Karpas-422 (cell line): Measurements from ENCODE around the gene ATP5F1E. TPM values are rescaled to one million over a fixed set of nuclear protein-coding genes. Genes with fewer than 3 reads are reported as not detected.

Source experiments
- DNase-seq: peaks from one replicate; pipeline ENCODE4 v3.0.0-alpha.2; 2015
- H2AFZ ChIP-seq: fragments of 200-600 bp; sonication (generic); 2 replicates; pipeline ENCODE4 v1.6.1; 2014; ENCODE audit warnings: antibody characterized with exemption, low read length, mixed read lengths
- H3K27ac ChIP-seq: fragments of 200-600 bp; sonication (generic); 2 replicates; pipeline ENCODE4 v1.5.1; 2014; ENCODE audit warnings: mild to moderate bottlenecking, low read length, moderate library complexity
- H3K27me3 ChIP-seq: fragments of 200-600 bp; sonication (generic); 2 replicates; pipeline ENCODE4 v1.6.1; 2014; ENCODE audit warnings: low read length, mixed read lengths
- H3K36me3 ChIP-seq: fragments of 200-600 bp; sonication (generic); 2 replicates; pipeline ENCODE4 v1.6.1; 2014; ENCODE audit warnings: low read length, mixed read lengths; ENCODE audit not compliant: insufficient read depth
- H3K4me1 ChIP-seq: fragments of 200-600 bp; sonication (generic); 2 replicates; pipeline ENCODE4 v1.6.1; 2014; ENCODE audit warnings: mild to moderate bottlenecking, low read length, mixed read lengths
- H3K4me2 ChIP-seq: fragments of 200-600 bp; sonication (generic); 2 replicates; pipeline ENCODE4 v1.6.1; 2014; ENCODE audit warnings: low read length, low read depth, mild to moderate bottlenecking; ENCODE audit not compliant: poor library complexity, severe bottlenecking
- H3K4me3 ChIP-seq: fragments of 200-600 bp; sonication (generic); 2 replicates; pipeline ENCODE4 v1.5.1; 2014; ENCODE audit warnings: mild to moderate bottlenecking, antibody characterized with exemption, low read length, mixed read lengths
- H3K79me2 ChIP-seq: fragments of 200-600 bp; sonication (generic); 2 replicates; pipeline ENCODE4 v1.6.1; 2014; ENCODE audit warnings: mild to moderate bottlenecking, low read length, mixed read lengths
- H3K9ac ChIP-seq: fragments of 200-600 bp; sonication (generic); 2 replicates; pipeline ENCODE4 v1.6.0; 2014; ENCODE audit warnings: low read length
- H3K9me2 ChIP-seq: fragments of 200-600 bp; sonication (generic), shearing (Covaris generic); replicated peaks from 2 replicates; pipeline ENCODE4 v1.6.0; 2014; ENCODE audit warnings: mild to moderate bottlenecking, low read length, moderate library complexity; ENCODE audit not compliant: insufficient read depth
- H3K9me3 ChIP-seq: fragments of 300-700, 200-600 bp; sonication (generic); 2 replicates; pipeline ENCODE4 v1.6.1; 2014; ENCODE audit warnings: low read length, mixed read lengths
- H4K20me1 ChIP-seq: fragments of 200-600 bp; sonication (generic); 2 replicates; pipeline ENCODE4 v1.6.1; 2014; ENCODE audit warnings: mild to moderate bottlenecking, antibody characterized with exemption, low read length, low read depth; ENCODE audit not compliant: insufficient read depth
- total RNA-seq: library from RNA; depleted of rRNA; stranded (reverse); fragments of >200 nt; shearing (Covaris generic); gene quantifications from 2 replicates; pipeline ENCODE4 v1.2.3, GENCODE V29; 2014; ENCODE audit warnings: low replicate concordance

Gene ATP5F1E
- total RNA-seq, 1 experiment from 2014 or later: 78.9 TPM

DNA sequence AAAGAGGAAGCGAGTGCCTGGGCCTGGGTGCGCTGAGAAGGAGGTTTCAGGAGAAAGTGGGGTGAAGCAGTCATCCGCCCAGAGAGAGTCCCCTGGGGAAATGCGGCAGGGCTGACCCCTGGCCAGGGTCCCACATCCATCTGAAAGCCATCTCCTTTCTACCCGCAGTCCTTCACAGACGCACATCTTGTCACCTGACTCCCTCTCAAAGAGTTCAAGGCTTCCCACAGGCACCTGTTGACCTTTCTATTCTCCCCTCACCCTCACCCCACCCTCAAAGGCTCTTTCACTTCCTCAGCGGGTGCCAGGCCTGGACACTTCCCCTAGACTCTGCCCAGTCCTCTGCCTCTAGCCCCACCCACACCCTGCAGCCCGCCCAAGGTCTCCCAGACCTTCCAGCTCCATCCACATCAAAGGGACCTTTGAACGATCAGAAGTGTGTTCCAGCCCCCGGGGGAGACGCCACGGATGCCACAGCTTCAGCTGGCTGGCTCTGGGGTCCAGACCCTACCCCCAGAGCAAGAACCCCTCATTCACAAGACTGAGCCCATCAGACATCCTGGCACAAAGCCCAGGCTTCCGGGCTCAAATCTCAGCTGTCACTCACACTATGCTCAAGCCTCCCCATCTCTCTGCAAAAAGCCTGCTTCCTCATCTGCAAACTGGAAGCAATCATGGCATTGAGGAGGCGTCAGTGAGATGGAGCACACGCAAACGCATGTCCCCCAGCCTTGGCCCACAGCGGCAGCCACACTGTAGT is 27.2 kb downstream of the ATP5F1E start:
- Histone ChIP-seq H3K4me1 (peaks cover 42% of the 10 kb centered on the region), H3K4me2 (peak overlapping the region; percentile 99), H3K27me3 (no peaks in the 10 kb centered on the region), H3K79me2 (peaks cover 36% of the 10 kb centered on the region), H2AFZ (no peak overlapping the region), H3K27ac (peak overlapping the region; percentile 89), H3K9me2 (no peaks in the 10 kb centered on the region), H4K20me1 (peaks cover 28% of the 10 kb centered on the region), H3K36me3 (peaks cover 23% of the 10 kb centered on the region), H3K9me3 (no peaks in the 10 kb centered on the region), H3K4me3 (peak overlapping the region; percentile 97), H3K9ac (peak overlapping the region; percentile 99)
- peak; percentile 93 for DNase-seq

DNA sequence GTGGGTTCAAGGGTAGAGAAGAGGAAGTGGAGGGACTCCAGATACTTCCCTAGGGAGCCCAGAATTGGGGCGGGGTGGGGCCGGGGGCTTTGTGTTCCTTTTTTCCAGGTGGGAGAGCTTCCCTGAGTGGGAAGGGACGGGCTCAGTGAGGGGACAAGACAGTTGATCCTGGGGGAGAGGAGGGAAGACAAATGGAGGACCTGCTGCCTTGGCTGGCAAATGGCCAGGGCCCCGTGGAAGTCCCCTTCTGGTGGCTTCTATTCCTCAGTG is 27.7 kb downstream of the ATP5F1E start:
- DNase-seq: no peak
- peak overlapping the region; percentile 89 for H3K27ac ChIP-seq
- H3K9ac ChIP-seq: peak overlapping the region; percentile 99
- peaks cover 42% of the 10 kb centered on the region for H3K4me1 ChIP-seq
- H3K4me3 ChIP-seq: peak overlapping the region; percentile 97
- H4K20me1 ChIP-seq: peaks cover 28% of the 10 kb centered on the region
- no peak overlapping the region for H2AFZ ChIP-seq
- no peaks in the 10 kb centered on the region for H3K9me3 ChIP-seq
- H3K4me2 ChIP-seq: peak overlapping the region; percentile 99
- H3K36me3 ChIP-seq: peaks cover 24% of the 10 kb centered on the region
- H3K9me2 ChIP-seq: no peaks in the 10 kb centered on the region
- no peaks in the 10 kb centered on the region for H3K27me3 ChIP-seq
- peaks cover 36% of the 10 kb centered on the region for H3K79me2 ChIP-seq

DNA sequence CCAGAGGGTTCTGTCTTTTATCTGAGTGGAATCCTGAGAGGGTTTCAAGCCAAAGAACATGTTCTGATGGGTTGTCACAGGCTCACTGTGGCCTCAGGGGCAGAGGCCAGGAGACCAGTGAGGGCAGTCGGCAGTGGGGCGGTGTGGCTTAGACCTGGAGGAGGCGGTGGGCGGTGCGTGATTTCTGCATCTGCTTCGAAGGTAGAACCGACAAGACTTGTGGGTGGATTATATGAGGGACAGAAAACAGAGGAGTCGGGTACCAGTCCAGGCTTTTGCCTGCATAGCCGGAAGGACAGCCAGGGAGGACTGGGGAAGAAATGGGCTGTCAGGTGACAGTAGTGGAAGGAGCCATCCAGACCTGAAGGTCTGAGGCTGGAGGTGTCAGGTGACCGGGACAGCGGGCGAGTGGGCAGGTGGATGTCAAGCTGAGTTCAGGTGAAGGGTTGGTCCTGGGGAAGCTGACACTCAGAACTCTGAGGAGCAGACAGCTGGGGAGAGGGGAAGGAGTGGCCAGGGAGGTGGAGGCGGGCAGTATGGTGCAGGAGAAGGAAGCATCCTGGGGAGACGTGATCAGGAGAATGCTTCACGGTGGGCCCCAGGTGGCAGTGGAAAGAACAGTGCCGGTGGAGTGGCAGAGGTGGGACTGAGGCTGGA is 28.2 kb downstream of the ATP5F1E start:
- Histone ChIP-seq H3K27ac (peak overlapping the region; percentile 89), H3K4me3 (peak overlapping the region; percentile 97), H3K27me3 (no peaks in the 10 kb centered on the region), H2AFZ (no peak overlapping the region), H3K9me2 (no peaks in the 10 kb centered on the region), H3K36me3 (peaks cover 27% of the 10 kb centered on the region), H4K20me1 (peaks cover 28% of the 10 kb centered on the region), H3K9me3 (no peaks in the 10 kb centered on the region), H3K79me2 (peaks cover 36% of the 10 kb centered on the region), H3K9ac (peak overlapping the region; percentile 99), H3K4me2 (peak overlapping the region; percentile 99), H3K4me1 (peaks cover 40% of the 10 kb centered on the region)
- no peak for DNase-seq

DNA sequence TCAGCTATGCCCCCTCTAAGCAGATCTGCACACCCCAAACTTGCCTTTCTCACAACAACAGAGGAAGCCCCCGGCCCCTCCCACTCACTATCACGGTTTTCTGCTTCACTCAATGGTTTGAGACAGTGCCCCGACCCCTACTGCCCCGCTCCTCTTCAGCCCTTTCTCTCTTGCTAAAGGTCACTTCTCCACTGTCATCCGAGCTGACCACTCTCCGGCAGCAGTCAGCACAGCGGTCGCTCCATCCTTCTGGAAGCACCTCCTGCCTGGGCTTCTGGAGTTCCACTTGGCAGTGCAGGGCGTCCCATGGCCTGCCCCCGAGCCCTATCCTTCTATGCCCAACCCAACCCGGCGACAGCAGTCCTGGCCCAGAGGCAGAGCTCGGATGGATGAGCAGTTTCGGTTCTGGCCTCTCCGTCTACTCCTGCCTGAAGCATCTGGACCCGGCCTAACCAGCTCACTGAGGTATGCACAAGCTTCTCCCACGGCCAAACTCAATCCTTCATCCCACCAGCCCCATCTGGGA is 29.2 kb downstream of the ATP5F1E start:
- H3K9me2 ChIP-seq: no peaks in the 10 kb centered on the region
- peaks cover 28% of the 10 kb centered on the region for H4K20me1 ChIP-seq
- H3K9me3 ChIP-seq: no peaks in the 10 kb centered on the region
- no peak overlapping the region for H3K4me3 ChIP-seq
- H3K27ac ChIP-seq: peak overlapping the region; percentile 89
- no peak for DNase-seq
- peaks cover 36% of the 10 kb centered on the region for H3K79me2 ChIP-seq
- no peak overlapping the region for H2AFZ ChIP-seq
- no peak overlapping the region for H3K9ac ChIP-seq
- H3K36me3 ChIP-seq: peaks cover 31% of the 10 kb centered on the region
- peaks cover 30% of the 10 kb centered on the region for H3K4me1 ChIP-seq
- no peaks in the 10 kb centered on the region for H3K27me3 ChIP-seq
- H3K4me2 ChIP-seq: no peak overlapping the region

DNA sequence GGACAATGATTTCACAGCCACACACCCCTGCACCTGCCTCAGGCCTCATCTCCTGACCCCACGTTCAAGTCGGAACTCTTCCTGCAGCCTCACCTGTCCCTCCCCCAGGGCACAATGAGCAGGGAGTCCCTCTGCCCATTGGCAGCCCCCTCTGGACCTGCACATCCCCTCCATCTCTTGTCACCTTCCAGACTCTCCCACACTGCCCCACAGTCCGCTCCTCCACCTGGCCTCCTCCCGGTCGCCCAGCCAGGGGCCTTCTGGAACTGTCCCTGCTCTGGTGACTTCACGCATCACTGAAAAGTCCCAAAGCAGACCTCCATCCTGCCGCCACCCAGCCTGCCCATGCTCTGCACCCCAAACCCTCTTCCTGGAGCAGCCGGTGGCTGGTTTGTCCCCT is 29.7 kb downstream of the ATP5F1E start:
- Histone ChIP-seq H3K36me3 (peaks cover 36% of the 10 kb centered on the region), H2AFZ (no peak overlapping the region), H3K4me1 (peaks cover 25% of the 10 kb centered on the region), H3K4me3 (no peak overlapping the region), H3K9me3 (no peaks in the 10 kb centered on the region), H3K27ac (no peak overlapping the region), H3K27me3 (no peaks in the 10 kb centered on the region), H4K20me1 (peaks cover 28% of the 10 kb centered on the region), H3K4me2 (no peak overlapping the region), H3K9ac (no peak overlapping the region), H3K9me2 (no peaks in the 10 kb centered on the region), H3K79me2 (peaks cover 36% of the 10 kb centered on the region)
- DNase-seq: no peak

DNA sequence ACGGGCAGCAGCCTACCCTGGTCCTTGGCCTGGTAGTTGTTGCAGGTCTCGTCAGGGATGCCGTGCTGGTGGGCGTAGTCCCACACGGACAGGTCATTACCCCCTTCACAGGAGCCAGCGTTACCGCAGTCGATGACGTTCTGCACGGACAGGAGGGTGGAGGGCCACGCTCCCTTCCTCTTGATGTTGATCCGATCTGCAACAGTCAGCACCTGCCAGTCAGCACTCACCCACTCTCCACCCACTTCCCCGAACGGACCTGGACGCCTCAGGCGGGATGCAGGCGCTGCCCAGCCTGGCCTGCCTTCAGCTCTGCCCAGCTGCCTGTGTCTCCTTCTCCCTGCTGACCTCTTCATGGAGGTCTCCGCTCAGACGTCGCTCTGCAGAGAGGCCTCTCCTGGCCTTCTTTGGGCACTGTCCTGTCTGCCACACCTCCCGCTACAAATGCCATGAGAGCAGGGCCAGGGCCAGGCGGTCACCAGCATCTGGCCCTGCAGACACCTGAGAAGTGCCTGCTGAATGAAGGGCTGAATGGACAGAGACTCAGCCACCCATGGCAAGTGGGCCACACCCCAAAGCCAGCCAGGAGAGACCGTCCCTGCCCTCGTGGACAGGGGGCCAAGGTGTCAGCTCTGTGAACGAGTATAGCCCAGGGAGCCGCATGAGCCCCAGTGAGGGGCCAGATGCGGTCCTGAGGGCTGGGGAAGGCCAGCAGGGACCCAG is 30.5 kb downstream of the ATP5F1E start:
- H3K4me1 ChIP-seq: peaks cover 23% of the 10 kb centered on the region

DNA sequence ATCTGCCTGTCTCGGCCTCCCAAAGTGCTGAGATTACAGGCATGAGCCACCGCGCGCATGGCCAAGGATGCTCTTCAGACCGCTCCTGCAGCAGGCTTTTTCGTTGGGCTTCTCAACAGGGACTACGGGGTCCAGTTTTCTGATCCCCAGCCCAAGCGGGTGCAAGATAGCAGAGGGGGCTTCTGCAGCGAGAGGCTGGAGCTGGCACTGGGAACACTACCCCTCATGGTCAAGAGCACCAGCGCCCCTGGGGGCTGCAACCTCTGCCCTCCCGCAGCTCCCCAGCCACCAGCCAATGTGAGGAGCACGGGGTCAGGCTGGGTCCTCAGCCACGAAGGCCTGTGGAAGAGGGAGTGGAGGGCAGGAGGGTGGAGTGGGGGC is 31.1 kb downstream of the ATP5F1E start:
- peaks cover 48% of the 10 kb centered on the region for H3K36me3 ChIP-seq

More for the DNA sequence above, 30.5 kb downstream of the ATP5F1E start:
- Histone ChIP-seq H3K27me3 (no peaks in the 10 kb centered on the region), H3K9me3 (no peaks in the 10 kb centered on the region), H3K27ac (no peak overlapping the region), H3K9me2 (no peaks in the 10 kb centered on the region), H3K4me2 (no peak overlapping the region), H3K79me2 (peaks cover 34% of the 10 kb centered on the region), H3K4me3 (no peak overlapping the region), H3K36me3 (peaks cover 42% of the 10 kb centered on the region), H4K20me1 (peaks cover 28% of the 10 kb centered on the region), H3K9ac (no peak overlapping the region), H2AFZ (no peak overlapping the region)
- DNase-seq: no peak

DNA sequence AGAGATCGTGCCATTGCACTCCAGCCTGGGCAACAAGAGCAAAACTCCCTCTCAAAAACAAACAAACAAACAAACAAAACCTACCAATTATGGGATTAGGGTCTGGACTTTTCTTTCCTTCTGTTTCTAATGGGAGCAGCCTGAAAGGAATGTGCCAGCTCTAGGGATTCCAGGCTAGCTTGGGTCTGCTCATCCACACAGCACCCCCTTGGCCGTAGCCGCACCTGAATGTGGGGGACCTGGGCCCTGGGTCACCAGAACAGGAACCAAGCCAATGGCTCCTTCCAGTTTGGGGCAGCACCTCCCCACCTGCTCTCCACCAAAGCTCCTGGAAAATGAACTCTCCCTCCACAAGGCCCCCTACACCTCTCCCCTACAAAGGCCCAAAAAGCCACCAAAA is 31.8 kb downstream of the ATP5F1E start:
- Histone ChIP-seq H3K9me3 (no peaks in the 10 kb centered on the region), H3K9me2 (no peaks in the 10 kb centered on the region), H3K27me3 (no peaks in the 10 kb centered on the region), H3K27ac (no peak overlapping the region), H3K4me1 (peaks cover 17% of the 10 kb centered on the region), H3K79me2 (peaks cover 21% of the 10 kb centered on the region), H3K4me3 (no peak overlapping the region), H3K4me2 (no peak overlapping the region), H3K9ac (no peak overlapping the region), H4K20me1 (peaks cover 39% of the 10 kb centered on the region), H3K36me3 (peaks cover 55% of the 10 kb centered on the region), H2AFZ (no peak overlapping the region)
- no peak for DNase-seq

More for the DNA sequence above, 31.1 kb downstream of the ATP5F1E start:
- Histone ChIP-seq H3K4me1 (peaks cover 23% of the 10 kb centered on the region), H3K9me3 (no peaks in the 10 kb centered on the region), H3K9ac (no peak overlapping the region), H4K20me1 (peaks cover 33% of the 10 kb centered on the region), H3K4me3 (no peak overlapping the region), H3K4me2 (no peak overlapping the region), H3K27me3 (no peaks in the 10 kb centered on the region), H2AFZ (no peak overlapping the region), H3K27ac (no peak overlapping the region), H3K79me2 (peaks cover 28% of the 10 kb centered on the region), H3K9me2 (no peaks in the 10 kb centered on the region)
- DNase-seq: no peak
